Naive thymus-derived CD4-positive, alpha-beta T cell (primary cell): Measurements from ENCODE around the gene THAP12. TPM values are rescaled to one million over a fixed set of nuclear protein-coding genes. Genes with fewer than 3 reads are reported as not detected.

ENCODE experiments used
- ATAC-seq: fragments of 150-1000 bp; cut with Tn5 transposase; 2 replicates; pipeline ENCODE4 v1.10.0; 2021; ENCODE audit warnings: mild to moderate bottlenecking, moderate library complexity
- CTCF ChIA-PET: fragments of 350-600 bp; sonication (Branson Sonifier 250); formaldehyde crosslinking; loops from one replicate; lab custom pipeline; 2021; ENCODE audit warnings: antibody characterized with exemption; lab: Charles Lee
- POLR2A ChIA-PET: fragments of 350-600 bp; sonication (Branson Sonifier 250); formaldehyde crosslinking; loops from one replicate; lab custom pipeline; 2021; ENCODE audit warnings: antibody characterized with exemption, inconsistent platforms; lab: Charles Lee
- DNase-seq, 9 donors: peaks; one replicate each; pipeline versions ENCODE4 v3.0.0 to v3.0.0-alpha.2; 2020 to 2022; ENCODE audit warnings: mixed read lengths in 1 of 9
- H3K27ac ChIP-seq: one replicate; pipeline ENCODE4 v1.7.0; 2013; ENCODE audit warnings: mild to moderate bottlenecking, low read depth, low read length, moderate library complexity
- H3K27me3 ChIP-seq, 2 donors: one replicate each; pipeline ENCODE4 v1.7.0; 2013; ENCODE audit warnings: low read length in 2 of 2, mild to moderate bottlenecking in 2 of 2, moderate library complexity in 2 of 2; ENCODE audit not compliant: control insufficient read depth in 2 of 2, insufficient read depth in 2 of 2
- H3K36me3 ChIP-seq, 3 experiments: 1 replicate in 2 of 3; 2 replicates in 1 of 3; pipeline ENCODE4 v1.7.0; 2013; ENCODE audit warnings: low read length in 3 of 3, mild to moderate bottlenecking in 3 of 3, moderate library complexity in 1 of 3; ENCODE audit not compliant: insufficient read depth in 3 of 3, control insufficient read depth in 2 of 3
- H3K4me1 ChIP-seq, 2 donors: one replicate each; pipeline ENCODE4 v1.7.0; 2013; ENCODE audit warnings: low read length in 2 of 2, mild to moderate bottlenecking in 2 of 2, moderate library complexity in 1 of 2; ENCODE audit not compliant: control insufficient read depth in 2 of 2, insufficient read depth in 2 of 2
- H3K4me3 ChIP-seq: 2 replicates; pipeline ENCODE4 v1.7.0; 2013; ENCODE audit warnings: mild to moderate bottlenecking, low read length
- H3K9me3 ChIP-seq, 3 experiments: 1 replicate in 2 of 3; 2 replicates in 1 of 3; pipeline ENCODE4 v1.7.0; 2013; ENCODE audit warnings: low read length in 3 of 3; ENCODE audit not compliant: control insufficient read depth in 2 of 3
- H3K27ac Mint-ChIP-seq, 9 donors: one replicate each; pipeline ENCODE4 v1.8.0; 2020 to 2022; ENCODE audit warnings: mixed read lengths in 9 of 9, mild to moderate bottlenecking in 8 of 9, moderate library complexity in 5 of 9, inconsistent platforms in 2 of 9
- H3K27me3 Mint-ChIP-seq, 5 donors: one replicate each; pipeline ENCODE4 v1.8.0; 2021 to 2022; ENCODE audit warnings: mixed read lengths in 5 of 5, mild to moderate bottlenecking in 1 of 5
- H3K36me3 Mint-ChIP-seq, 5 donors: one replicate each; pipeline ENCODE4 v1.8.0; 2020 to 2022; ENCODE audit warnings: mixed read lengths in 5 of 5, mild to moderate bottlenecking in 3 of 5, inconsistent platforms in 1 of 5
- H3K4me1 Mint-ChIP-seq, 7 donors: one replicate each; pipeline ENCODE4 v1.8.0; 2020 to 2022; ENCODE audit warnings: mixed read lengths in 7 of 7, mild to moderate bottlenecking in 3 of 7, inconsistent platforms in 1 of 7
- H3K4me3 Mint-ChIP-seq, 10 donors: one replicate each; pipeline ENCODE4 v1.8.0; 2020 to 2022; ENCODE audit warnings: mild to moderate bottlenecking in 10 of 10, mixed read lengths in 10 of 10, moderate library complexity in 6 of 10, inconsistent platforms in 2 of 10
- H3K9me3 Mint-ChIP-seq, 11 donors: one replicate each; pipeline ENCODE4 v1.8.0; 2020 to 2022; ENCODE audit warnings: mixed read lengths in 11 of 11, mild to moderate bottlenecking in 4 of 11, inconsistent platforms in 1 of 11, moderate library complexity in 1 of 11
- intact Hi-C, 2 donors: fragments of 100-400 bp; cut with micrococcal nuclease; formaldehyde crosslinking; loops; one replicate each; pipeline ENCODE4 v1.15.1; 2023
- polyA plus RNA-seq, 2 donors: library from polyadenylated mRNA; unstranded; fragments of 300-500 nt; fragmentation: Illumina TruSeq; gene quantifications; one replicate each; pipeline ENCODE4 v1.2.3, GENCODE V29; 2021
- total RNA-seq, 6 experiments: library from RNA in 5 of 6; stranded (reverse) in 5 of 6; gene quantifications; 1 replicate in 5 of 6; 2 replicates in 1 of 6; pipeline ENCODE4 v1.2.3 and lab custom pipeline; 2021 to 2026

The THAP12 gene
- total and polyA plus RNA-seq, 7 experiments from 2014 or later: 40.3 to 57.9 (median 51.7) TPM

GRCh38 chr11:76395296-76395695 is 14.4 kb upstream of the THAP12 start:
- no peak overlapping the region for H3K4me3 Mint-ChIP-seq
- intact Hi-C loops: no loop called here

GRCh38 chr11:76394411-76394810 is 13.5 kb upstream of the THAP12 start:
- DNase-seq (no peak), ATAC-seq (no peak)
- no peak overlapping the region for H3K4me3 ChIP-seq
- H3K36me3 Mint-ChIP-seq: peaks cover 0 to 4% (median 0%) of the 10 kb centered on the region in 5 donors
- intact Hi-C loops: no loop called here
- no peaks in the 10 kb centered on the region for H3K9me3 ChIP-seq
- H3K4me3 Mint-ChIP-seq: no peak overlapping the region
- peaks cover 0 to 4% (median 0%) of the 10 kb centered on the region in 7 donors for H3K4me1 Mint-ChIP-seq
- no peak overlapping the region for H3K27ac Mint-ChIP-seq
- no peaks in the 10 kb centered on the region for H3K4me1 ChIP-seq
- no peak overlapping the region for H3K27ac ChIP-seq
- POLR2A ChIA-PET: no interaction called here
- no peaks in the 10 kb centered on the region for H3K36me3 ChIP-seq
- H3K27me3 ChIP-seq: no peaks in the 10 kb centered on the region
- H3K27me3 Mint-ChIP-seq: peaks cover 0 to 12% (median 0%) of the 10 kb centered on the region in 5 donors
- CTCF ChIA-PET: no interaction called here
- H3K9me3 Mint-ChIP-seq: no peaks in the 10 kb centered on the region

More at GRCh38 chr11:76395296-76395695, 14.4 kb upstream of the THAP12 start:
- no peak overlapping the region for H3K4me3 ChIP-seq
- no peak overlapping the region for H3K27ac Mint-ChIP-seq
- no peaks in the 10 kb centered on the region for H3K27me3 ChIP-seq
- no peaks in the 10 kb centered on the region for H3K36me3 Mint-ChIP-seq
- H3K4me1 ChIP-seq: no peaks in the 10 kb centered on the region
- POLR2A ChIA-PET: no interaction called here
- ATAC-seq (no peak), DNase-seq (no peak)
- H3K9me3 ChIP-seq: no peaks in the 10 kb centered on the region
- CTCF ChIA-PET: no interaction called here
- H3K9me3 Mint-ChIP-seq: no peaks in the 10 kb centered on the region
- peaks cover 0 to 4% (median 0%) of the 10 kb centered on the region in 7 donors for H3K4me1 Mint-ChIP-seq
- H3K27ac ChIP-seq: no peak overlapping the region
- peaks cover 0 to 12% (median 0%) of the 10 kb centered on the region in 5 donors for H3K27me3 Mint-ChIP-seq
- H3K36me3 ChIP-seq: no peaks in the 10 kb centered on the region

GRCh38 chr11:76392870-76393269 is 11.9 kb upstream of the THAP12 start:
- intact Hi-C loops: no loop called here
- ChIA-PET CTCF (no interaction called here), POLR2A (no interaction called here)
- DNase-seq (no peak), ATAC-seq (peak; percentile 41)
- Mint-ChIP-seq H3K9me3 (no peaks in the 10 kb centered on the region), H3K27ac (no peak overlapping the region), H3K4me1 (peaks cover 0 to 4% (median 0%) of the 10 kb centered on the region in 7 donors), H3K36me3 (peaks cover 0 to 6% (median 0%) of the 10 kb centered on the region in 5 donors), H3K4me3 (no peak overlapping the region), H3K27me3 (peaks cover 0 to 12% (median 0%) of the 10 kb centered on the region in 5 donors)
- Histone ChIP-seq H3K36me3 (no peaks in the 10 kb centered on the region), H3K27ac (no peak overlapping the region), H3K27me3 (no peaks in the 10 kb centered on the region), H3K4me1 (no peaks in the 10 kb centered on the region), H3K9me3 (no peaks in the 10 kb centered on the region), H3K4me3 (no peak overlapping the region)

GRCh38 chr11:76391811-76392475 is 11.0 kb upstream of the THAP12 start:
- no peak for ATAC-seq
- intact Hi-C loops: no loop called here

GRCh38 chr11:76391021-76391420 is 10.1 kb upstream of the THAP12 start:
- Mint-ChIP-seq H3K27ac (no peak overlapping the region), H3K27me3 (peaks cover 0 to 12% (median 0%) of the 10 kb centered on the region in 5 donors), H3K36me3 (peaks cover 0 to 14% (median 0%) of the 10 kb centered on the region in 5 donors), H3K4me3 (no peak overlapping the region), H3K9me3 (no peaks in the 10 kb centered on the region), H3K4me1 (peaks cover 0 to 11% (median 6%) of the 10 kb centered on the region in 7 donors)
- no peaks in the 10 kb centered on the region for H3K36me3 ChIP-seq
- no peaks in the 10 kb centered on the region for H3K9me3 ChIP-seq
- ChIA-PET CTCF (no interaction called here), POLR2A (no interaction called here)
- H3K4me3 ChIP-seq: no peak overlapping the region
- no peak overlapping the region for H3K27ac ChIP-seq
- intact Hi-C loops: no loop called here
- H3K4me1 ChIP-seq: no peaks in the 10 kb centered on the region
- ATAC-seq (no peak), DNase-seq (no peak)
- no peaks in the 10 kb centered on the region for H3K27me3 ChIP-seq

More at GRCh38 chr11:76391811-76392475, 11.0 kb upstream of the THAP12 start:
- no peaks in the 10 kb centered on the region for H3K4me1 ChIP-seq
- peaks cover 0 to 4% (median 0%) of the 10 kb centered on the region in 7 donors for H3K4me1 Mint-ChIP-seq
- ChIA-PET CTCF (no interaction called here), POLR2A (no interaction called here)
- H3K27ac Mint-ChIP-seq: no peak overlapping the region
- peaks cover 0 to 12% (median 0%) of the 10 kb centered on the region in 5 donors for H3K27me3 Mint-ChIP-seq
- H3K4me3 ChIP-seq: no peak overlapping the region
- no peak overlapping the region for H3K4me3 Mint-ChIP-seq
- H3K27me3 ChIP-seq: no peaks in the 10 kb centered on the region
- no peaks in the 10 kb centered on the region for H3K9me3 Mint-ChIP-seq
- no peak for DNase-seq
- no peaks in the 10 kb centered on the region for H3K9me3 ChIP-seq
- no peaks in the 10 kb centered on the region for H3K36me3 ChIP-seq
- H3K27ac ChIP-seq: no peak overlapping the region
- H3K36me3 Mint-ChIP-seq: peaks cover 0 to 6% (median 0%) of the 10 kb centered on the region in 5 donors

GRCh38 chr11:76388408-76388807 is 7.5 kb upstream of the THAP12 start:
- peaks cover 6 to 25% (median 14%) of the 10 kb centered on the region in 7 donors for H3K4me1 Mint-ChIP-seq
- ChIA-PET POLR2A (interaction anchor here (0.6 kb wide), 1 partner anchor 14 kb away, joined by 4 read pairs; no protein-coding TSS in a partner anchor), CTCF (no interaction called here)
- H3K36me3 Mint-ChIP-seq: peaks cover 0 to 20% (median 7%) of the 10 kb centered on the region in 5 donors
- no peaks in the 10 kb centered on the region for H3K36me3 ChIP-seq
- intact Hi-C loops: loop anchor here in 1 of 2 donors (10.0 kb wide), 1 partner anchor 1796 kb away; the partner anchor contains the start of genes KCTD21 and USP35
- H3K9me3 Mint-ChIP-seq: no peaks in the 10 kb centered on the region
- no peaks in the 10 kb centered on the region for H3K9me3 ChIP-seq
- H3K27me3 ChIP-seq: no peaks in the 10 kb centered on the region
- peaks cover 0 to 2% (median 0%) of the 10 kb centered on the region in 5 donors for H3K27me3 Mint-ChIP-seq
- H3K4me1 ChIP-seq: no peaks in the 10 kb centered on the region
- no peak overlapping the region for H3K4me3 Mint-ChIP-seq
- no peak for DNase-seq
- H3K4me3 ChIP-seq: no peak overlapping the region
- H3K27ac Mint-ChIP-seq: no peak overlapping the region
- no peak for ATAC-seq
- no peak overlapping the region for H3K27ac ChIP-seq
